Measurements from ENCODE around the gene STOML1.
A peak's percentile ranks its signal among the peaks of the same experiment; 100 is the strongest.
"Not testable (repeated sequence)": the region's sequence is repeated elsewhere in the genome, so short reads cannot be mapped to it uniquely, and the experiment has no call there.

Gene STOML1

DNA sequence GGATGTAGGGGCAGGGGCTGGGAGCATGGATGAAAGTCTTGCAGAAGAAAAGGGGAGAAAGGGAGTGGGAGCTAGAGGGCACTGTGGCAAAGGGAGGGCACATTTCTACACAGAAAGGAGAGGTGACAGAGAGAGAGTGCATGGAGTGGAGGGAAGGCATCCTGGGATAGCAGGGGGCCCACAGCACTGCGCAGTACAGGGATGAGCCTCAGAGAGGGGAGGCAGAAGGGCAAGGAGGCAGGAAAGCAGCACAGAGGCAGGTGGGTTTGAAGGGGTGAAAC is 5.4 kb downstream of the STOML1 start:
- no peak for DNase-seq (ENCODE audit: low read depth)

DNA sequence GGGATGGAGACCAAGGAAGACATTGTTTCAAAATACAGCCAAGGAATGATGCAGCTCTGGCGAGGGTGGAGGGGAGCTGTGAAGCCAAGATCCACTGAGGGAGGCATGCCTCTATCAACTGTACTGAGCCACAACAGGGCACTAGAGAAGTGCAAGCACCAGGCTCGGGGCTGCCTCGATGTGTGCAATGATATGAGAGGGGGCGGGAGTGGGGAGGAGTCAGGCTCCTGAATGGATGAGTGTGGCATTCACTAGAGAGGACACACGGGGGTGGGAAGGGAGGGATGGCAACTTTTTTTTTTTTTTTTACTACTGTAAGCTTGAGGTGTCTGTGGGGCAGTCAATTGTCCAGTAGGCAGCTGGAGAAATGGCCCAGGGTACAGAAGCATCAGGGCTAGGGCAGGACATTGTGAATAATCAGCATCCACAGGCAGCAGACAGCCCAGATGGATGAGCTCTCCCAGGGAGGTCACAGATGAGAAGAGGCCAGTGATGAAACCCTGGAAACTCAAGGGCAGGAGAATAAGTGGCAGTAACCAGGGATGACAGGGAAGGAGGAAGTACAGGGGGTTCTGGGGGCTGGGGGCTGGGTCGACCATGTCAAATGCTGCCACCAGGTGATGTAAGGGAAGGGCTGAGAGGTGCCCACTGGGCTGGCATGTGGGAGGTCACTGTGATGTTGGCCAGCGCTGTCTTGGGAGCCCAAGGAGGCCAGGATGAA is 5.9 kb downstream of the STOML1 start:
- DNase-seq (ENCODE audit: low read depth), result no peak

DNA sequence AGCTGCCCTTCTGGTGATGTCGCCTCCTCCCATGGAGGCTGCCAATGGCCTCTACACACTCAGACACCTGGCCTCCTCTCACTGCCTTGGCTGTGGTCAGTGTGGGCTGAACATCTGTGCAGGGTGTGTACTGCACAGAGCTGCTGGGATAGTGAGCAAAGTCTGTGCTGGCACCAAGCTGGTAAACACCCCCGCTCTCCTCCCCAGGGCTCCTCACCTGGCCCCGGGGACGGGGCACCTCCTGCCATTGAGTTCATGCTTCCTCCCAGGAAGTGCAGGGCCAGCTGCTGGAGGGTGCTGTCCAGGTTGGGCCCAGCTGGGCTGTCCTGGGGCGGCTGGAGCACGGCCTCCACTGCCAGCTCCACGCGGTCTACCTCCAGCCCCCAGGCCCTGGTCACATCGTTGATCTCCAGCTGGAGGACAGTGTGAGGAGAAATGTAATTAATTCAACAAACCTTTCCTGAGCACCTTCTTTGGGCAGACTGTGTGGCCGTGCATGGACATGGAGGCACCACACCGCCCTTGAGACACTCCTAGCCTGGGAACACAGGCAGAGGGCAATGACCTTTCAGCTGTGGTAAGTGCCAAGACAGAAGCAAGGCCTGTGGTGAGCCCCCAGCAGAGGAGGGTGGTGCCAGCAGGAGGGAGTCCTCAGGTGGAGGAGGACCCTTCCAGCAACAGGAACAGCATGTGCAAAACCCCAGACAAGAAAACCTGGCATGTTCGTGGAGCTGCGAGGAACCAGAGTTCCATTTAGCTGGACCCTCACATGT is 6.8 kb downstream of the STOML1 start:
- DNase-seq (ENCODE audit: low read depth), result no peak

DNA sequence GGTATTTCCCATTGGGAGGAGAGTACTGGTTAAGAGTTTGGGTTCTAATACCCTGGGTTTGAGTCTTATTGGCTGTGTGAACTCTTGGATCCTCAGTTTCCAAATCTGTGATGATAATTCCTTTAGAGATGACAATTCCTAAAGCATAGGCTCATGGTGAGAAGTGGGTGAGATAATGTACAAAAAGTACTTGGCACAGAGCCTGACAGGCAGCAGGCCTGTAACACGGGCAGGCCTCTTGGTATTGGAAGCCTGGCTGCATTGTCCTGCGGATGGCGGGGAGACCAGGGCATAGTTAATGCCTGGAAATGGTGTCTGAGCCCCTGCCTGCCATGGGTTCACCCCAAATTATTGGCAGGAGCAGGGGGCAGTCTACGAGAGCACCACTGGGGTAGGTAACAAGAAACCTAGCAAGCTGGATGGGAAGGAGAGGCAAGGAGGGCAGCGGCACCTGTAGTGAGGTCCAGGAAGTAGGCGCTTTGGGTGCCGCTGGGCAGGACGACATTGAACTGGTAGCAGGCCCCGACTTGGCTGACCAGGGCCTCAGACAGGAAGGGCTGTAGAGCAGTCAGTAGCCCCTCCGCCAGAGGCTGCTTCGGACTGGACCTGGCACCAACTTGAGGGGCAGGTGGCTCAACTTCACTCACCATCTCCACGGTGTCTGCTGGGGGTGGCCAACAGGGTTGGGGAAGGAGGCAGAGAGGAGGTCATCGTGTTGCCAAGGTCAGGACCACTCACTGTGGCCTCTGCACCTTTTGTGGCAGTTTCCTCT is 7.7 kb downstream of the STOML1 start:
- no peak for DNase-seq (ENCODE audit: low read depth)

DNA sequence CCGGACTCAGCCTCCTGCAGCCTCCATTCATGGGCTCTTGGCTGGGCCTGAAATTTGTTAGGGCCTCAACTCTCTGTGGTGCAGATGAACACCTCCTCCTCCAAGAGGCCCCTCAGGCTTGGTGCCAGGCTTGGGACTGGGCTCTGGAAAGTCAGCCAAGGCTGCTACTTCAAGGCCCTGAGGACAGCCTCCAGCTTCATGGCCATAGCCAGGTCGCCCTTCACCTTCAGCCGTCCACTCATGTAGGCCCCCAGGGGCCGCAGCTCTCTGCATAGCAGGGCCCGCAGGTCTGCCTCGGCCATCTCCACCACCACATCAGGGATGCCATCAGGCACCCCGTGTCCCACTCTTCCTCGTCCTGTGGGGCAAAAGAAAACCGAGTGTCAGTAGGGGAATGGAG is 8.3 kb downstream of the STOML1 start:
- DNase-seq (ENCODE audit: low read depth), result no peak

DNA sequence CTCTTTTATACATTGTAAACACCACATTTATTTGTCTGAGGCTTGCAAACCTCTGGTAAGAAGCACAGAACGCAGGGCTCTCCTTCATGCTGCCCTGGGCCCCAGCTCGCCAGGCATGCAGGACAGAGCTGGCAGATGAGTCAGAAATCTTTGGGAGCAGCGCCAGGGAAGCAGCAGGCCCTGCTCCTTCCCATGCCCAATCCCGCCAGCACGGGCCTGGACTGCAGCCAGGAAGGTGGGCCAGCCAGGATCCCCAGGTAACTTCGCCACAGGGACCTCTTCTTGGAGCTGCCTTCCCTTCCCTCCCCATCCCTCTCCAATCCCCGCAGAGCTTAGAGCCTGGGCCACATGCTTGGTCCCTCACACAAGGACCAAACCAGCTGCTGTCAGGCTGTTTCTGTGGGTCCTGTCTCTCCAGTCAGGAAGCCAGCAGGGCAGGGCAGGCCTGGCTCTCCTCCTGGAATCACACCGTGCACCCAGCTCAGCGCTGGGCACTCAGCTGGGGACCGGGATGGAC is 8.8 kb downstream of the STOML1 start:
- no peak for DNase-seq (ENCODE audit: low read depth)

DNA sequence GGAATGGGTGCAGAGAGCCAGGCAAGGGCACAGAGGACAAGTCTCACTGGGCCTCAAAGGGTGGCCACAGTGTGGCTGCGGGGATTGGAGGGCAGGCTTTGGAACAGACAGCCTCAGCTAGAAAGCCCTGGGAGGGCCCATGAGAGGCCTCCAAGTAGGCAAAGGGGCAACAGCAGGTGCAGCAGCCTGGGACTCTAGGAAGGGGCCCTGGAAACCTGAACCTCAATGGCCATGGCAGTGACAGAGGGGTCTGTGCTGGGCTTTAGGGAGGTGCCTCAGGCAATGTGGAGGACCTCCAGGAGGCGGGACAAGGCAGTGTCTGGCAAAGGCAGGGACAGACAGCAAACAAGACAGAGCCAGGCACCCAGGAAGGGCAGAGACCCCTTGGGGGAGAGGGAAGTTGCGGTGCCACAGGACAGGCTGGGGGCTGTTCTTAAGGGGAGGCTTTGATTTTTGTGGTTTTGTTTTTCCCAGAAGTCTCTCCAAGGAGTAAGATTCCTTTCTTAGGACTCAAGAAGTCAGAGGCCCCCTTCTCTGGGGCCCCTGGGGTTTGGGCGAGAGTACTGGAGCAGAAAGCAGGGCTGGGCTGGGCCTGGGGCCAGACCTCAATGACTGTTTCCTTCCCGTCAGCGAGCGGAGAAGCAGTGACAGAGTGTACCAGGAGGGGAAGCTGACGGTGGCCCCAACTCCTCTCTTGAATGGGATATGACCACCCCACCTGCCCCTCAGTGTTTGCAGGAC is 9.7 kb downstream of the STOML1 start:
- DNase-seq (ENCODE audit: low read depth), result no peak

DNA sequence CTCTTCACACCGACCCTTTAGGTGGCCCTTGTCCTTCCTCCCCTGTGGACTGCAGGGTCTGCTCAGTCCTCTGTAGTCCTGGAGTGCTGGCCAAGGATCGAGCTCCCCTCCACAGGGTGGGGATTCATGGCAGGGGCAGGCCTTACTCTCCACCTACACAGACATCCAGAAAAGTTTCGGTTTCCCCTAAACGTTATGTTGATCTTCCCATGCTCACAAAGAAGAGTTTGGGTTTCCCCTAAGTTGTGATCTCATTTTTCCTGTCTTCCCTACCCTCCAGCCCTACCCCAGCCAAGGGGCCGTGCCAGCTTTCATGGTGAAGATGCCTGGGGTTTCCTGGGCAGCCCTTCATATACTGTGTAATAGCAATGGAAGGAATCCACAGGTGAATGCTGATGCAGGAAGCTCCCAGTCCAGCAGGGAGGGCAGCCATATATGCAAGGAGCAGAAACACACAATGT is 10.3 kb downstream of the STOML1 start:
- DNase-seq (ENCODE audit: low read depth), result no peak

DNA sequence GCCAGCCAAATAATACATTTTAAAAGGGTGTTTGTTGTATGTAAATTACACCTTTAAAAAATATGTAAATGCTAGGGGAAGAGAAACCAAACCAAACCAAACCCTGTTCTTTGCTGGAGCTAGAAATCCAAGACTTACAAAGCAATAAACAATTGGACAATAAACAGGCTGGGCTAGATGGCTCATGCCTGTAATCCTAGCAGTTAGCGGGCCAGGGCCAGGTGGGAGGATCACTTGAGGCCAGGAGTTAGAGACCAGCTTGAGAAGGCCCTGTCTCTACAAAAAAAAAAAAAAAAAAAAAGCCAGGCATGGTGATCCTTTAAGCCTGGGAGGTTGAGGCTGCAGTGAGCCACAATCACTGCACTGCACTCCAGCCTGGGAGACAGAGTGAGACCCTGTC is 12.5 kb downstream of the STOML1 start:
- no peak for DNase-seq (ENCODE audit: low read depth)

DNA sequence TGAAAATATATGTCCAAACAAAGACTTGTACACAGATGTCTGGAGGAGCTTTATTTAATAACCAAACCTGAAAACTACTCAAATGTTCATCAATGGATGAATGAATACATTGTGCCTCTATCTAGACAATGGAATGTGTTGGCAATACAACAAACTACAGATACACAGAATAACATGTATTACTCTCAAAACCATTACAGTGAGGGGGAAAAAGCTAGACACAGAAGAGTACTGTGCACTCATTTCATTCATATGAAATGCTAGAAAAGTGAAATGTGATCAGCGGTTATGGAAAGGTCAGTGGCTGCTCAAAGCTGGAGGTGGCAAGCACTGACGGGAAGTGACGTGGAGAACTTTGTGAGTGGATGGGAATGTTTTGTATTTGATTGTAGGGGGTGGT is 13.2 kb downstream of the STOML1 start:
- DNase-seq (ENCODE audit: low read depth), result no peak

- not testable (repeated sequence) for DNase-seq (ENCODE audit: low read depth)
These were observed 16.5 kb downstream of the STOML1 start for GRCh38 chr15:73975440-73976125.

GRCh38 chr15:73973683-73974200 is 18.4 kb downstream of the STOML1 start:
- not testable (repeated sequence) for DNase-seq (ENCODE audit: low read depth)

GRCh38 chr15:73972984-73973682 is 19.0 kb downstream of the STOML1 start:
- DNase-seq (ENCODE audit: low read depth), result no peak

DNA sequence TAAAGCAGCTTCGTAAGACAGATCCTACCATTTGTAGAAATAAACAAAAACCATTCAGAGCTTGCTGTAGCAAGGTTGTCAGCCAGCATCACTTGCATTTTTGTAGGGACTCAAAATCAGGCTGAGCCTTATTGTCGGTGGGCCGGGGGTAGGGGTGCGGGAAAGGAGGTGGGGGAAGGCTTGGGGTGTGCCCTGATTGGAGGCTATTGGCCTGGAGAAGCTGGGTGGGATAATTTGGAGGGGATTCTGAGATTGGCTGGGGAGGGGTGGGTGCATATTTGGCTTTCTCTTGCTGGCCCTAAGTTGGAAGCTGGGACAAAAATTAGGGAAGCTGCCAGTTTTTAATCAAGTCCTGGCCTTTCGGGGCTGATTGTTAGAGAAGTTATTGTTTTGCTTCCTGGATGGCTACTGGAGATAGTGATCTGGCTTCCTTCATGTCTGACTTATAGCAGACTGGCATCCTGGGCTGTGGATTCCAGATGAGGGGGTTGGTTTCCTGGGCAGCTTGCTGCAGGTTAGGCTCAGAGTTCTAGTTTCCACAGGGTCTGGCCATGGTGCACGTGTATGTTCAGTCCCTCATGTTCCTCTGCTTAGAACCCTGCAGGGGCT is 22.8 kb downstream of the STOML1 start:
- DNase-seq (ENCODE audit: low read depth), result no peak

- DNase-seq (ENCODE audit: low read depth), result no peak
These were observed 23.6 kb downstream of the STOML1 start for GRCh38 chr15:73968461-73968860.

- DNase-seq (ENCODE audit: low read depth), result no peak
These were observed 26.4 kb downstream of the STOML1 start for GRCh38 chr15:73965758-73966113.

GRCh38 chr15:73965094-73965757 is 26.9 kb downstream of the STOML1 start:
- DNase-seq (ENCODE audit: low read depth), result no peak

DNA sequence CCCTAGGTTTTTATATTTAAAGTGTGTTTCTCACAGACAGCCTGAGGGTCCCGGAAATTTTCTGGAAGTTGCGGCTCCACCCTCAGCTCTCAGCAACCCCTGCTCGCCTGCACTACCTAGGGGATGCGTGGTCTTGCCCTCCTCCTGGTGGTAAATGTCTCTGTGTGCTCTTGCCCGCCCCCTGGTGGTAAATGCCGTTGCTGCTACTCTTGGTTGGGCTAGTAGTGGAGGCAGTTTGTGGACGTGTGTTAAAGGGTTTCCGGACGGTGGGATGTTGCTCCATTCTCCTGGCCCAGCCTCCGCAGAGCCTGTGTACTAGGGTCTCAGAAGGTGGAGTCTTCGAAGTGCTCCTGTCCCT is 27.4 kb downstream of the STOML1 start:
- DNase-seq (ENCODE audit: low read depth), result peak; percentile 62

- DNase-seq (ENCODE audit: low read depth), result no peak
These were observed 29.7 kb downstream of the STOML1 start for GRCh38 chr15:73962433-73962832.

All from stimulated activated CD8-positive, alpha-beta memory T cell treated with anti-CD3 and anti-CD28 coated beads, Interleukin-15, amount 100 ng/mL, for 24 hours (primary cell).